KMS-11 (cell line): ENCODE results near the gene GASK1A.

Experiments
- H2AFZ ChIP-seq: fragments of 200-600 bp; sonication (generic); 2 replicates; pipeline ENCODE4 v1.6.1; 2016; ENCODE audit warnings: antibody characterized with exemption, mixed run types, low read depth
- H3K27ac ChIP-seq: fragments of 200-600 bp; sonication (generic); 2 replicates; pipeline ENCODE4 v1.6.1; 2016; ENCODE audit warnings: mild to moderate bottlenecking, mixed run types
- H3K27me3 ChIP-seq: fragments of 200-600 bp; sonication (generic); 2 replicates; pipeline ENCODE4 v1.6.1; 2017; ENCODE audit warnings: mild to moderate bottlenecking, low read depth, mixed run types, moderate library complexity; ENCODE audit not compliant: insufficient read depth
- H3K36me3 ChIP-seq: fragments of 200-600 bp; sonication (generic); 2 replicates; pipeline ENCODE4 v1.6.1; 2017; ENCODE audit warnings: mild to moderate bottlenecking, mixed run types; ENCODE audit not compliant: insufficient read depth
- H3K4me1 ChIP-seq: fragments of 200-600 bp; sonication (generic); 2 replicates; pipeline ENCODE4 v1.6.1; 2016; ENCODE audit warnings: mild to moderate bottlenecking, low read depth, mixed run types; ENCODE audit not compliant: poor library complexity, severe bottlenecking
- H3K4me2 ChIP-seq: fragments of 200-600 bp; sonication (generic); 2 replicates; pipeline ENCODE4 v1.7.0; 2016; ENCODE audit warnings: mild to moderate bottlenecking, mixed run types
- H3K4me3 ChIP-seq: fragments of 200-600 bp; sonication (generic); IDR thresholded peaks from 2 replicates; pipeline ENCODE4 v1.6.1; 2017; ENCODE audit warnings: low read depth, low read length, mixed read lengths; ENCODE audit not compliant: insufficient read depth
- H3K79me2 ChIP-seq: fragments of 200-600 bp; sonication (generic); 2 replicates; pipeline ENCODE4 v1.6.1; 2016; ENCODE audit warnings: low read depth, mixed run types; ENCODE audit not compliant: insufficient read depth
- H3K9ac ChIP-seq: fragments of 200-600 bp; sonication (generic); 2 replicates; pipeline ENCODE4 v1.6.1; 2016; ENCODE audit warnings: mild to moderate bottlenecking, mixed run types
- H4K20me1 ChIP-seq: fragments of 200-600 bp; sonication (generic); 2 replicates; pipeline ENCODE4 v1.6.1; 2016; ENCODE audit warnings: mild to moderate bottlenecking, mixed run types; ENCODE audit not compliant: insufficient read depth
- TF ChIP-seq, protein P1 (sequence below): fragments of 200-600 bp; sonication (generic); conservative IDR thresholded peaks from 2 replicates; pipeline ENCODE4 v1.6.1; 2017; ENCODE audit warnings: low read depth, mild to moderate bottlenecking, antibody characterized with exemption, low read length, moderate library complexity, mixed read lengths

Gene GASK1A

GRCh38 chr3:43094851-43095250 lies 115.7 kb downstream of the GASK1A start:
- Histone ChIP-seq H3K79me2 (no peaks in the 10 kb centered on the region), H3K27ac (no peak overlapping the region), H3K4me1 (no peaks in the 10 kb centered on the region), H3K36me3 (no peaks in the 10 kb centered on the region), H4K20me1 (no peaks in the 10 kb centered on the region), H2AFZ (no peak overlapping the region), H3K9ac (no peak overlapping the region), H3K4me3 (no peak overlapping the region), H3K4me2 (no peak overlapping the region), H3K27me3 (no peaks in the 10 kb centered on the region)
- TF ChIP-seq, protein P1, sequence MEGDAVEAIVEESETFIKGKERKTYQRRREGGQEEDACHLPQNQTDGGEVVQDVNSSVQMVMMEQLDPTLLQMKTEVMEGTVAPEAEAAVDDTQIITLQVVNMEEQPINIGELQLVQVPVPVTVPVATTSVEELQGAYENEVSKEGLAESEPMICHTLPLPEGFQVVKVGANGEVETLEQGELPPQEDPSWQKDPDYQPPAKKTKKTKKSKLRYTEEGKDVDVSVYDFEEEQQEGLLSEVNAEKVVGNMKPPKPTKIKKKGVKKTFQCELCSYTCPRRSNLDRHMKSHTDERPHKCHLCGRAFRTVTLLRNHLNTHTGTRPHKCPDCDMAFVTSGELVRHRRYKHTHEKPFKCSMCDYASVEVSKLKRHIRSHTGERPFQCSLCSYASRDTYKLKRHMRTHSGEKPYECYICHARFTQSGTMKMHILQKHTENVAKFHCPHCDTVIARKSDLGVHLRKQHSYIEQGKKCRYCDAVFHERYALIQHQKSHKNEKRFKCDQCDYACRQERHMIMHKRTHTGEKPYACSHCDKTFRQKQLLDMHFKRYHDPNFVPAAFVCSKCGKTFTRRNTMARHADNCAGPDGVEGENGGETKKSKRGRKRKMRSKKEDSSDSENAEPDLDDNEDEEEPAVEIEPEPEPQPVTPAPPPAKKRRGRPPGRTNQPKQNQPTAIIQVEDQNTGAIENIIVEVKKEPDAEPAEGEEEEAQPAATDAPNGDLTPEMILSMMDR, result no peak

GRCh38 chr3:43095370-43095769 lies 116.3 kb downstream of the GASK1A start:
- Histone ChIP-seq H3K4me3 (no peak overlapping the region), H2AFZ (no peak overlapping the region), H3K4me2 (no peak overlapping the region), H3K9ac (no peak overlapping the region), H3K27ac (no peak overlapping the region), H3K4me1 (no peaks in the 10 kb centered on the region), H3K27me3 (no peaks in the 10 kb centered on the region), H4K20me1 (no peaks in the 10 kb centered on the region), H3K79me2 (no peaks in the 10 kb centered on the region), H3K36me3 (no peaks in the 10 kb centered on the region)
- TF ChIP-seq, protein P1, result no peak

DNA sequence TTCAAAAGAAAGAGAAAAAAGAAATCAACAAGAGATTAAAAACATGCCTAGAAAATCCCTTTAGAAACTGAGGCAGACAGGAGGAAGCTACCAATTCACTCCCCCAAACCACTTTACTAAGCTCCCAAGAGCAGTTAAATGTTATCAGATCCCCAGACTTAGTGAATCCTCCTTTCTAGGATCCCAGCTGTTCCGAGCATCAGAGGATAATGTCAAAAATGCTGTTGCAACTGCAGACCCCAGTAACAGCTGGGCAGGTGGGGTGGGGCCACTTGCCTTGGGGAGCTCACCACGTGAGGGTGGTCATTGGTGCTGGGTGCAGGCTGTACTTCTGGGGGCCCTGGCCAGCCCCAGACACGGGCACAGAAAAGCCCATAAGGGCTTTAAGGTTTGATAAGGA lies 117.7 kb downstream of the GASK1A start:
- H3K4me1 ChIP-seq, result no peaks in the 10 kb centered on the region
- no peaks in the 10 kb centered on the region for H3K27me3 ChIP-seq
- no peaks in the 10 kb centered on the region for H3K79me2 ChIP-seq
- H3K4me2 ChIP-seq, result no peak overlapping the region
- H3K4me3 ChIP-seq, result no peak overlapping the region
- H3K27ac ChIP-seq, result no peak overlapping the region
- TF ChIP-seq, protein P1, result no peak
- no peaks in the 10 kb centered on the region for H3K36me3 ChIP-seq
- no peak overlapping the region for H3K9ac ChIP-seq
- H4K20me1 ChIP-seq, result no peaks in the 10 kb centered on the region
- no peak overlapping the region for H2AFZ ChIP-seq

GRCh38 chr3:43097400-43098080 lies 118.4 kb downstream of the GASK1A start:
- Histone ChIP-seq H3K27ac (no peak overlapping the region), H2AFZ (no peak overlapping the region), H3K27me3 (no peaks in the 10 kb centered on the region), H3K4me1 (no peaks in the 10 kb centered on the region), H3K79me2 (no peaks in the 10 kb centered on the region), H4K20me1 (no peaks in the 10 kb centered on the region), H3K9ac (no peak overlapping the region), H3K4me3 (no peak overlapping the region), H3K4me2 (no peak overlapping the region), H3K36me3 (no peaks in the 10 kb centered on the region)
- TF ChIP-seq, protein P1, result no peak
